A549 (cell line): ENCODE measurements around the gene HEMGN. TPM values are rescaled to one million over a fixed set of nuclear protein-coding genes. Genes with fewer than 3 reads are reported as not detected.

ENCODE experiments used
- ATAC-seq, 2 experiments: fragments of 200-7000 bp in 1 of 2; fragments of >200 bp in 1 of 2; cut with Nextera tagmentation in 1 of 2; cut with Tn5 transposase in 1 of 2; 3 replicates each; pipeline versions ENCODE4 v1.8.0 to v1.9.1; 2018 to 2020; ENCODE audit warnings: mild to moderate bottlenecking in 1 of 2, moderate library complexity in 1 of 2
- CTCF ChIA-PET: fragments of 300-600 bp; sonication (Branson Sonifier 250); formaldehyde crosslinking; extraction: SDS; loops from one replicate; lab custom pipeline; 2021; ENCODE audit warnings: antibody characterized with exemption, inconsistent platforms; lab: Yijun Ruan, JAX
- POLR2A ChIA-PET: fragments of 350-600 bp; formaldehyde crosslinking; extraction: SDS; loops from one replicate; lab custom pipeline; 2021; ENCODE audit warnings: antibody characterized with exemption, inconsistent platforms; lab: Yijun Ruan, JAX
- DNase-seq, 2 experiments: peaks; one replicate each; pipeline versions ENCODE4 v3.0.0 to v3.0.0-alpha.2; 2011 to 2016; ENCODE audit warnings: low read depth in 1 of 2, low spot score in 1 of 2
- FAIRE-seq: peaks from 2 replicates; lab custom pipeline; 2011; peaks lifted over from hg19 to GRCh38; lab: Jason Lieb, UNC
- H3K27ac ChIP-seq, 2 experiments: fragments of >200 bp; sonication (Bioruptor Twin); formaldehyde crosslinking; 3 replicates each; pipeline ENCODE4 v1.5.1; 2016 to 2017
- H3K4me1 ChIP-seq: fragments of >200 bp; sonication (Bioruptor Twin); formaldehyde crosslinking; 3 replicates; pipeline ENCODE4 v1.6.1; 2016
- H3K4me2 ChIP-seq: fragments of >200 bp; sonication (Bioruptor Twin); formaldehyde crosslinking; 3 replicates; pipeline ENCODE4 v1.6.1; 2016
- H3K4me3 ChIP-seq: fragments of >200 bp; sonication (Bioruptor Twin); formaldehyde crosslinking; 3 replicates; pipeline ENCODE4 v1.5.1; 2016
- H3K9me3 ChIP-seq: fragments of >200 bp; sonication (Bioruptor Twin); formaldehyde crosslinking; 3 replicates; pipeline ENCODE4 v1.6.1; 2016
- BHLHE40 ChIP-seq: IDR thresholded peaks from 2 replicates; pipeline ENCODE4 v1.6.1; 2012; ENCODE audit warnings: low read depth, low read length, inconsistent platforms
- CEBPB ChIP-seq, 2 experiments: fragments of >200 bp in 1 of 2; sonication (Bioruptor Twin) in 1 of 2; formaldehyde crosslinking in 1 of 2; IDR thresholded peaks; 2 replicates each; pipeline ENCODE4 v1.6.1; 2012 to 2016
- EHF ChIP-seq: fragments of 250-450 bp; sonication (Bioruptor Pico); IDR thresholded peaks from 2 replicates; pipeline ENCODE4 v1.5.0; 2020; ENCODE audit warnings: mild to moderate bottlenecking
- EHMT2 ChIP-seq: fragments of 200-600 bp; sonication (generic); IDR thresholded peaks from 2 replicates; pipeline ENCODE4 v1.6.1; 2016; ENCODE audit warnings: antibody characterized with exemption, low read depth, mild to moderate bottlenecking, moderate library complexity
- EP300 ChIP-seq, 2 experiments: fragments of >200 bp; sonication (Bioruptor Twin); formaldehyde crosslinking; IDR thresholded peaks; 2 replicates in 1 of 2; 3 replicates in 1 of 2; pipeline ENCODE4 v1.6.1; 2016 to 2017
- FOXS1 ChIP-seq: fragments of 250-450 bp; sonication (Bioruptor Pico); IDR thresholded peaks from 2 replicates; pipeline ENCODE4 v1.5.0; 2020; ENCODE audit warnings: mild to moderate bottlenecking, moderate library complexity
- GATA3 ChIP-seq: IDR thresholded peaks from 2 replicates; pipeline ENCODE4 v1.6.1; 2012; ENCODE audit warnings: borderline replicate concordance
- HEYL ChIP-seq: fragments of 250-450 bp; sonication (Bioruptor Pico); IDR thresholded peaks from 2 replicates; pipeline ENCODE4 v1.8.0; 2021; ENCODE audit warnings: mild to moderate bottlenecking, moderate library complexity
- HOXA7 ChIP-seq: fragments of 250-450 bp; sonication (Bioruptor Pico); IDR thresholded peaks from 2 replicates; pipeline ENCODE4 v1.5.0; 2020; ENCODE audit warnings: mild to moderate bottlenecking, moderate library complexity
- HOXB5 ChIP-seq: fragments of 250-450 bp; sonication (Bioruptor Pico); IDR thresholded peaks from 2 replicates; pipeline ENCODE4 v1.5.0; 2020; ENCODE audit warnings: mild to moderate bottlenecking, moderate library complexity
- KDM1A ChIP-seq: fragments of 200-600 bp; sonication (generic); IDR thresholded peaks from 2 replicates; pipeline ENCODE4 v1.6.1; 2016; ENCODE audit warnings: low read depth, mild to moderate bottlenecking
- KDM5A ChIP-seq: fragments of 200-600 bp; sonication (generic); IDR thresholded peaks from 2 replicates; pipeline ENCODE4 v1.6.1; 2016; ENCODE audit warnings: antibody characterized with exemption, mild to moderate bottlenecking
- MAZ ChIP-seq: fragments of 150-350 bp; IDR thresholded peaks from 2 replicates; pipeline ENCODE4 v1.6.1; 2014; ENCODE audit warnings: antibody characterized with exemption, low read depth, low read length, borderline replicate concordance
- MYC ChIP-seq: IDR thresholded peaks from 2 replicates; pipeline ENCODE4 v1.6.1; 2012; ENCODE audit warnings: mild to moderate bottlenecking, inconsistent platforms, low read length, improper control_type of control experiment, borderline replicate concordance
- NFE2L2 ChIP-seq: fragments of 150-350 bp; conservative IDR thresholded peaks from 2 replicates; pipeline ENCODE4 v1.6.1; 2014; ENCODE audit warnings: low read length
- NPAS2 ChIP-seq: fragments of 250-450 bp; sonication (Bioruptor Pico); IDR thresholded peaks from 2 replicates; pipeline ENCODE4 v1.8.0; 2022; ENCODE audit warnings: mild to moderate bottlenecking, moderate library complexity, borderline replicate concordance
- NR3C1 ChIP-seq: fragments of >200 bp; sonication (Bioruptor Twin); formaldehyde crosslinking; IDR thresholded peaks from 3 replicates; pipeline ENCODE4 v1.6.1; 2017
- PHF8 ChIP-seq: fragments of 200-600 bp; sonication (generic); IDR thresholded peaks from 2 replicates; pipeline ENCODE4 v1.6.1; 2016; ENCODE audit warnings: low read depth, mild to moderate bottlenecking, antibody characterized with exemption, moderate library complexity, borderline replicate concordance
- POLR2A ChIP-seq: IDR thresholded peaks from 2 replicates; pipeline ENCODE4 v1.6.1; 2012; ENCODE audit warnings: mild to moderate bottlenecking, low read length
- POLR2AphosphoS2 ChIP-seq: conservative IDR thresholded peaks from 2 replicates; pipeline ENCODE4 v1.6.1; 2012; ENCODE audit warnings: low read length, improper control_type of control experiment, inconsistent platforms
- RCOR1 ChIP-seq: fragments of 150-350 bp; IDR thresholded peaks from 2 replicates; pipeline ENCODE4 v1.6.1; 2014; ENCODE audit warnings: antibody characterized with exemption, low read length, low read depth
- RFX5 ChIP-seq: fragments of 450-650 bp; IDR thresholded peaks from 2 replicates; pipeline ENCODE4 v1.7.1; 2014; ENCODE audit warnings: antibody characterized with exemption, mild to moderate bottlenecking, moderate library complexity
- RNF2 ChIP-seq: fragments of 200-600 bp; sonication (generic); IDR thresholded peaks from 2 replicates; pipeline ENCODE4 v1.6.1; 2016; ENCODE audit warnings: low read depth, mild to moderate bottlenecking, antibody characterized with exemption, moderate library complexity, borderline replicate concordance
- SMC3 ChIP-seq: fragments of >200 bp; sonication (Bioruptor Twin); formaldehyde crosslinking; IDR thresholded peaks from 3 replicates; pipeline ENCODE4 v1.6.1; 2018; ENCODE audit warnings: inconsistent platforms
- SREBF2 ChIP-seq: fragments of 450-650 bp; IDR thresholded peaks from 2 replicates; pipeline ENCODE4 v1.6.1; 2014; ENCODE audit warnings: mild to moderate bottlenecking, moderate library complexity
- ZC3H11A ChIP-seq: fragments of 450-650 bp; IDR thresholded peaks from 2 replicates; pipeline ENCODE4 v1.6.1; 2014; ENCODE audit warnings: antibody characterized with exemption, mild to moderate bottlenecking
- ZFP36 ChIP-seq: fragments of 450-650 bp; IDR thresholded peaks from 2 replicates; pipeline ENCODE4 v1.6.1; 2014; ENCODE audit warnings: borderline replicate concordance; ENCODE audit not compliant: partially characterized antibody
- ZNF302 ChIP-seq: fragments of 250-450 bp; sonication (Bioruptor Pico); IDR thresholded peaks from 2 replicates; pipeline ENCODE4 v1.9.0; 2021; ENCODE audit warnings: inconsistent platforms, mild to moderate bottlenecking, moderate library complexity
- ZSCAN20 ChIP-seq: fragments of 250-450 bp; sonication (Bioruptor Pico); IDR thresholded peaks from 2 replicates; pipeline ENCODE4 v1.8.0; 2022; ENCODE audit warnings: mild to moderate bottlenecking, moderate library complexity
- WGBS: methylation state at CpG from one replicate; pipeline ENCODE4 v1.1.6; 2017; ENCODE audit errors: missing lambda C conversion rate; 5-methylcytosine and 5-hydroxymethylcytosine counted together
- polyA plus RNA-seq, 4 experiments: library from polyadenylated mRNA; depleted of rRNA in 3 of 4; stranded (reverse); fragments of >200 nt; fragmentation: RNase III in 1 of 4; extraction: RNeasy Plus Mini Kit Qiagen cat#74134 plus additional on column Dnase treatment in 1 of 4; gene quantifications; 2 replicates in 3 of 4; 3 replicates in 1 of 4; pipeline ENCODE4 v1.2.3, GENCODE V29; 2011 to 2017
- TF ChIP-seq, protein P1 (sequence below): IDR thresholded peaks from 2 replicates; pipeline ENCODE4 v1.6.1; 2012
- TF ChIP-seq, protein P2 (sequence below): fragments of >200 bp; sonication (Bioruptor Twin); formaldehyde crosslinking; IDR thresholded peaks from 2 replicates; pipeline ENCODE4 v1.6.1; 2016
- TF ChIP-seq, protein P3 (sequence below): fragments of >200 bp; sonication (Bioruptor Twin); formaldehyde crosslinking; IDR thresholded peaks from 3 replicates; pipeline ENCODE4 v1.5.1; 2016
- TF ChIP-seq, protein P4 (sequence below): fragments of >200 bp; sonication (Bioruptor Twin); formaldehyde crosslinking; IDR thresholded peaks from 3 replicates; pipeline ENCODE4 v1.6.1; 2016
- TF ChIP-seq, protein P5 (sequence below): fragments of 250-450 bp; sonication (Bioruptor Pico); IDR thresholded peaks from 2 replicates; pipeline ENCODE4 v1.5.0; 2020; ENCODE audit warnings: low read depth, mild to moderate bottlenecking, moderate library complexity
- TF ChIP-seq, protein P6 (sequence below): IDR thresholded peaks from 2 replicates; pipeline ENCODE4 v1.6.1; 2012; ENCODE audit warnings: low read depth, borderline replicate concordance

Gene HEMGN
- polyA plus RNA-seq, 2 of the 4 experiments (the other 2 are of a cell fraction), result not detected

DNA sequence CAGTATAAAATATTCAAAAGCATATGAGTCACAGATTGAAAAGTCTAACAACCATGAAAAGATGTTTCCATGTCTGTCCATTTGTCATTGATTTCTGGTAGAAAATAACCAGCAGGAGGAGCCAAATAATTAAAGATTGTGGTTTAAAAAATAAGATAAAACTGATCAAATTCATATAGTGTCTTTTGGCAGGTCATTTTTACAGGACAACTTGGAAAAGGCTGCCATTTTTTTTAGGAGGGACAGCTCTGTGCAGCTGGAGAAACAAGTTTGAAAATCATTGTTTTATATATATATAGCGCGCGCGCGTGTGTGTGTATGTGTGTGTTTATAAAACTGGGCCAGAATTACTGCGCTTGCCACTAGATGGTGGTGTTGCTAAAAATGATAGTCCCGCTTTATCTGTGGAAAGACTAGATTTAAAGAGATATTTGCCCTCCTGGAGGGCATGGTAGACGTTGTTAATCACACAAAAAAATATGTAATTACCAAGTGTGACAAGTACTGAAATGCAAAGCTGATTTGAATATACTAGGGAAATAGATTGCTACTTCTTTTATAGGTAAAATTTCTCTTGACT is 14.4 kb downstream of the HEMGN start:
- POLR2A ChIA-PET, result interaction anchor here (1.1 to 2.2 kb wide), 3 partner anchors 10 to 218 kb away, joined by 3 to 14 read pairs (median 4); no protein-coding TSS in a partner anchor
- H3K9me3 ChIP-seq, result no peaks in the 10 kb centered on the region
- WGBS, result 1% methylated on average over 8 of the region's 8 CpGs
- peak overlapping the region; percentile 55; the same call in 2 of the 3 replicates for H3K4me3 ChIP-seq
- ATAC-seq (peak; percentile 60 to 72; a peak in 5 of 6 replicates), DNase-seq (peak; percentile 51 to 85), FAIRE-seq (peak; percentile 7)
- H3K4me2 ChIP-seq, result peak overlapping the region; percentile 93
- CTCF ChIA-PET, result interaction anchor here (0.6 to 7.5 kb wide), 73 partner anchors 11 to 852 kb away, joined by 3 to 116 read pairs (median 4); partner anchors contain the start of genes ANP32B, HEMGN and NANS
- 0 out of 3 replicates have a peak, but pooled peaks cover 5% of the 10 kb centered on the region for H3K4me1 ChIP-seq
- H3K27ac ChIP-seq, result peak overlapping the region; percentile 48 to 95; a peak in 3 of 6 replicates
- TF ChIP-seq EHF, result no peak
- TF ChIP-seq, protein P1, sequence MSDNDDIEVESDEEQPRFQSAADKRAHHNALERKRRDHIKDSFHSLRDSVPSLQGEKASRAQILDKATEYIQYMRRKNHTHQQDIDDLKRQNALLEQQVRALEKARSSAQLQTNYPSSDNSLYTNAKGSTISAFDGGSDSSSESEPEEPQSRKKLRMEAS, result peak; percentile 62
- TF ChIP-seq POLR2AphosphoS2, result no peak
- TF ChIP-seq BHLHE40, result no peak
- no peak for TF ChIP-seq RNF2
- TF ChIP-seq HEYL, result no peak
- no peak for TF ChIP-seq HOXB5
- TF ChIP-seq RFX5, result no peak
- no peak for TF ChIP-seq SREBF2
- TF ChIP-seq POLR2A, result no peak
- TF ChIP-seq, protein P2, sequence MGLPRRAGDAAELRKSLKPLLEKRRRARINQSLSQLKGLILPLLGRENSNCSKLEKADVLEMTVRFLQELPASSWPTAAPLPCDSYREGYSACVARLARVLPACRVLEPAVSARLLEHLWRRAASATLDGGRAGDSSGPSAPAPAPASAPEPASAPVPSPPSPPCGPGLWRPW, result no peak
- TF ChIP-seq NR3C1, result no peak
- TF ChIP-seq RCOR1, result no peak
- TF ChIP-seq ZSCAN20 (CRISPR knock-in tag), result no peak
- TF ChIP-seq NPAS2 (CRISPR knock-in tag), result no peak
- no peak for TF ChIP-seq MYC
- TF ChIP-seq, protein P3, sequence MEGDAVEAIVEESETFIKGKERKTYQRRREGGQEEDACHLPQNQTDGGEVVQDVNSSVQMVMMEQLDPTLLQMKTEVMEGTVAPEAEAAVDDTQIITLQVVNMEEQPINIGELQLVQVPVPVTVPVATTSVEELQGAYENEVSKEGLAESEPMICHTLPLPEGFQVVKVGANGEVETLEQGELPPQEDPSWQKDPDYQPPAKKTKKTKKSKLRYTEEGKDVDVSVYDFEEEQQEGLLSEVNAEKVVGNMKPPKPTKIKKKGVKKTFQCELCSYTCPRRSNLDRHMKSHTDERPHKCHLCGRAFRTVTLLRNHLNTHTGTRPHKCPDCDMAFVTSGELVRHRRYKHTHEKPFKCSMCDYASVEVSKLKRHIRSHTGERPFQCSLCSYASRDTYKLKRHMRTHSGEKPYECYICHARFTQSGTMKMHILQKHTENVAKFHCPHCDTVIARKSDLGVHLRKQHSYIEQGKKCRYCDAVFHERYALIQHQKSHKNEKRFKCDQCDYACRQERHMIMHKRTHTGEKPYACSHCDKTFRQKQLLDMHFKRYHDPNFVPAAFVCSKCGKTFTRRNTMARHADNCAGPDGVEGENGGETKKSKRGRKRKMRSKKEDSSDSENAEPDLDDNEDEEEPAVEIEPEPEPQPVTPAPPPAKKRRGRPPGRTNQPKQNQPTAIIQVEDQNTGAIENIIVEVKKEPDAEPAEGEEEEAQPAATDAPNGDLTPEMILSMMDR, result peak; percentile 99
- TF ChIP-seq SMC3, result peak; percentile 84
- TF ChIP-seq CEBPB (IDR thresholded peaks at IDR 0.05), result no peak
- TF ChIP-seq FOXS1 (CRISPR knock-in tag), result peak; percentile 68; the same call in 1 of the 2 replicates
- TF ChIP-seq, protein P4, sequence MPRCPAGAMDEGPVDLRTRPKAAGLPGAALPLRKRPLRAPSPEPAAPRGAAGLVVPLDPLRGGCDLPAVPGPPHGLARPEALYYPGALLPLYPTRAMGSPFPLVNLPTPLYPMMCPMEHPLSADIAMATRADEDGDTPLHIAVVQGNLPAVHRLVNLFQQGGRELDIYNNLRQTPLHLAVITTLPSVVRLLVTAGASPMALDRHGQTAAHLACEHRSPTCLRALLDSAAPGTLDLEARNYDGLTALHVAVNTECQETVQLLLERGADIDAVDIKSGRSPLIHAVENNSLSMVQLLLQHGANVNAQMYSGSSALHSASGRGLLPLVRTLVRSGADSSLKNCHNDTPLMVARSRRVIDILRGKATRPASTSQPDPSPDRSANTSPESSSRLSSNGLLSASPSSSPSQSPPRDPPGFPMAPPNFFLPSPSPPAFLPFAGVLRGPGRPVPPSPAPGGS, result no peak
- TF ChIP-seq ZNF302, result no peak
- TF ChIP-seq ZFP36, result no peak
- TF ChIP-seq, protein P5, sequence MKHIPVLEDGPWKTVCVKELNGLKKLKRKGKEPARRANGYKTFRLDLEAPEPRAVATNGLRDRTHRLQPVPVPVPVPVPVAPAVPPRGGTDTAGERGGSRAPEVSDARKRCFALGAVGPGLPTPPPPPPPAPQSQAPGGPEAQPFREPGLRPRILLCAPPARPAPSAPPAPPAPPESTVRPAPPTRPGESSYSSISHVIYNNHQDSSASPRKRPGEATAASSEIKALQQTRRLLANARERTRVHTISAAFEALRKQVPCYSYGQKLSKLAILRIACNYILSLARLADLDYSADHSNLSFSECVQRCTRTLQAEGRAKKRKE, result no peak
- no peak for TF ChIP-seq KDM5A
- no peak for TF ChIP-seq MAZ
- TF ChIP-seq, protein P6, sequence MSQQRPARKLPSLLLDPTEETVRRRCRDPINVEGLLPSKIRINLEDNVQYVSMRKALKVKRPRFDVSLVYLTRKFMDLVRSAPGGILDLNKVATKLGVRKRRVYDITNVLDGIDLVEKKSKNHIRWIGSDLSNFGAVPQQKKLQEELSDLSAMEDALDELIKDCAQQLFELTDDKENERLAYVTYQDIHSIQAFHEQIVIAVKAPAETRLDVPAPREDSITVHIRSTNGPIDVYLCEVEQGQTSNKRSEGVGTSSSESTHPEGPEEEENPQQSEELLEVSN, result no peak
- TF ChIP-seq EP300 (IDR thresholded peaks at IDR 0.05), result no peak
- no peak for TF ChIP-seq NFE2L2
- TF ChIP-seq KDM1A, result no peak
- no peak for TF ChIP-seq HOXA7 (CRISPR knock-in tag)
- no peak for TF ChIP-seq GATA3
- TF ChIP-seq ZC3H11A, result no peak
- TF ChIP-seq PHF8, result no peak
- no peak for TF ChIP-seq EHMT2
